ENCODE results near the gene NUDT7.
A peak's percentile ranks its signal among the peaks of the same experiment; 100 is the strongest.

NUDT7 gene

DNA sequence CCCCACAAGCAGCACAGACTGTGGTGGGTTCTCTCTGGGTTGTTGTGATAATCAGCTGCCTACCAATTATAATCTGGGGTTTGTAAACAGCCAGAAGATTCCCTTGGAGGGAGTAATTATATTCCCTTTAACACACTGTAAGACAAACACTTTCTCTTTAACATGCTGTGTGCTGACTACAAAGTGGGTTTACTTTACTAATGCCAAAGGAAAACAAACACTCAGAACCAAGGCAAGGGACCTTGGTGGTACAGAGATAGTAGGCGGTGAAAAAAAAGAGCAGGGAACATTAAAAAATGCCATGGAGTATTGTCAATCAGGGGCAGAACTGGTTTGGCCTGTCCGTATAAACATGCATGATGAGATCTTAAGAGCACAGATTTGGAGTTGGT lies 63.1 kb downstream of the NUDT7 start (continued):
- TF ChIP-seq, protein P1, sequence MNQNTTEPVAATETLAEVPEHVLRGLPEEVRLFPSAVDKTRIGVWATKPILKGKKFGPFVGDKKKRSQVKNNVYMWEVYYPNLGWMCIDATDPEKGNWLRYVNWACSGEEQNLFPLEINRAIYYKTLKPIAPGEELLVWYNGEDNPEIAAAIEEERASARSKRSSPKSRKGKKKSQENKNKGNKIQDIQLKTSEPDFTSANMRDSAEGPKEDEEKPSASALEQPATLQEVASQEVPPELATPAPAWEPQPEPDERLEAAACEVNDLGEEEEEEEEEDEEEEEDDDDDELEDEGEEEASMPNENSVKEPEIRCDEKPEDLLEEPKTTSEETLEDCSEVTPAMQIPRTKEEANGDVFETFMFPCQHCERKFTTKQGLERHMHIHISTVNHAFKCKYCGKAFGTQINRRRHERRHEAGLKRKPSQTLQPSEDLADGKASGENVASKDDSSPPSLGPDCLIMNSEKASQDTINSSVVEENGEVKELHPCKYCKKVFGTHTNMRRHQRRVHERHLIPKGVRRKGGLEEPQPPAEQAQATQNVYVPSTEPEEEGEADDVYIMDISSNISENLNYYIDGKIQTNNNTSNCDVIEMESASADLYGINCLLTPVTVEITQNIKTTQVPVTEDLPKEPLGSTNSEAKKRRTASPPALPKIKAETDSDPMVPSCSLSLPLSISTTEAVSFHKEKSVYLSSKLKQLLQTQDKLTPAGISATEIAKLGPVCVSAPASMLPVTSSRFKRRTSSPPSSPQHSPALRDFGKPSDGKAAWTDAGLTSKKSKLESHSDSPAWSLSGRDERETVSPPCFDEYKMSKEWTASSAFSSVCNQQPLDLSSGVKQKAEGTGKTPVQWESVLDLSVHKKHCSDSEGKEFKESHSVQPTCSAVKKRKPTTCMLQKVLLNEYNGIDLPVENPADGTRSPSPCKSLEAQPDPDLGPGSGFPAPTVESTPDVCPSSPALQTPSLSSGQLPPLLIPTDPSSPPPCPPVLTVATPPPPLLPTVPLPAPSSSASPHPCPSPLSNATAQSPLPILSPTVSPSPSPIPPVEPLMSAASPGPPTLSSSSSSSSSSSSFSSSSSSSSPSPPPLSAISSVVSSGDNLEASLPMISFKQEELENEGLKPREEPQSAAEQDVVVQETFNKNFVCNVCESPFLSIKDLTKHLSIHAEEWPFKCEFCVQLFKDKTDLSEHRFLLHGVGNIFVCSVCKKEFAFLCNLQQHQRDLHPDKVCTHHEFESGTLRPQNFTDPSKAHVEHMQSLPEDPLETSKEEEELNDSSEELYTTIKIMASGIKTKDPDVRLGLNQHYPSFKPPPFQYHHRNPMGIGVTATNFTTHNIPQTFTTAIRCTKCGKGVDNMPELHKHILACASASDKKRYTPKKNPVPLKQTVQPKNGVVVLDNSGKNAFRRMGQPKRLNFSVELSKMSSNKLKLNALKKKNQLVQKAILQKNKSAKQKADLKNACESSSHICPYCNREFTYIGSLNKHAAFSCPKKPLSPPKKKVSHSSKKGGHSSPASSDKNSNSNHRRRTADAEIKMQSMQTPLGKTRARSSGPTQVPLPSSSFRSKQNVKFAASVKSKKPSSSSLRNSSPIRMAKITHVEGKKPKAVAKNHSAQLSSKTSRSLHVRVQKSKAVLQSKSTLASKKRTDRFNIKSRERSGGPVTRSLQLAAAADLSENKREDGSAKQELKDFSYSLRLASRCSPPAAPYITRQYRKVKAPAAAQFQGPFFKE (tag by site-specific recombination; IDR thresholded peaks at IDR 0.05; ENCODE audit: borderline replicate concordance) = no peak
- no peak for TF ChIP-seq GLI4 (tag by site-specific recombination; IDR thresholded peaks at IDR 0.05)
- no peak for TF ChIP-seq ZBTB49 (tag by site-specific recombination; IDR thresholded peaks at IDR 0.05; ENCODE audit: low read depth)

- Histone ChIP-seq H3K9me3 (ENCODE audit: control insufficient read depth, insufficient read depth, low read depth, low read length) (no peaks in the 10 kb centered on the region), H3K4me1 (ENCODE audit: control insufficient read depth, insufficient read depth, low read length) (peaks cover 9% of the 10 kb centered on the region), H3K36me3 (ENCODE audit: control insufficient read depth in 2 of 2, insufficient read depth in 1 of 2, low read length in 2 of 2) (no peaks in the 10 kb centered on the region), H3K27ac (ENCODE audit: extremely low read depth, low read depth, low read length) (no peak overlapping the region), H3K4me3 (ENCODE audit: low read depth, low read length) (no peak overlapping the region)
- TF ChIP-seq ZNF843 (tag by site-specific recombination; IDR thresholded peaks at IDR 0.05) = peak; percentile 52
- no peak for TF ChIP-seq ZNF16 (tag by site-specific recombination; IDR thresholded peaks at IDR 0.05; ENCODE audit: low read depth)
- TF ChIP-seq ZNF19 (tag by site-specific recombination; IDR thresholded peaks at IDR 0.05; ENCODE audit: low read depth) = no peak
- TF ChIP-seq REST (tag by site-specific recombination; IDR thresholded peaks at IDR 0.05) = no peak
- TF ChIP-seq ZNF423 (tag by site-specific recombination; IDR thresholded peaks at IDR 0.05) = no peak
- TF ChIP-seq, protein P2, sequence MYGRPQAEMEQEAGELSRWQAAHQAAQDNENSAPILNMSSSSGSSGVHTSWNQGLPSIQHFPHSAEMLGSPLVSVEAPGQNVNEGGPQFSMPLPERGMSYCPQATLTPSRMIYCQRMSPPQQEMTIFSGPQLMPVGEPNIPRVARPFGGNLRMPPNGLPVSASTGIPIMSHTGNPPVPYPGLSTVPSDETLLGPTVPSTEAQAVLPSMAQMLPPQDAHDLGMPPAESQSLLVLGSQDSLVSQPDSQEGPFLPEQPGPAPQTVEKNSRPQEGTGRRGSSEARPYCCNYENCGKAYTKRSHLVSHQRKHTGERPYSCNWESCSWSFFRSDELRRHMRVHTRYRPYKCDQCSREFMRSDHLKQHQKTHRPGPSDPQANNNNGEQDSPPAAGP (tag by site-specific recombination; IDR thresholded peaks at IDR 0.05) = no peak
- TF ChIP-seq ZNF335 (tag by site-specific recombination; conservative IDR thresholded peaks at IDR 0.05) = peak; percentile 44; the same call in 1 of the 2 replicates
- no peak for TF ChIP-seq MYNN (tag by site-specific recombination; IDR thresholded peaks at IDR 0.05; ENCODE audit: borderline replicate concordance)
- TF ChIP-seq KLF1 (tag by site-specific recombination; IDR thresholded peaks at IDR 0.05) = no peak
- no peak for TF ChIP-seq ZNF114 (tag by site-specific recombination; IDR thresholded peaks at IDR 0.05)
- 0 out of 2 replicates have a peak, but pooled peaks have one; percentile 16 for TF ChIP-seq OSR2 (tag by site-specific recombination; IDR thresholded peaks at IDR 0.05)
- 0 out of 2 replicates have a peak, but pooled peaks have one; percentile 22 for TF ChIP-seq ZBTB8A (tag by site-specific recombination; IDR thresholded peaks at IDR 0.05)
- TF ChIP-seq OVOL3 (tag by site-specific recombination; IDR thresholded peaks at IDR 0.05) = 0 out of 2 replicates have a peak, but pooled peaks have one; percentile 50
- no peak for TF ChIP-seq ZNF558 (tag by site-specific recombination; IDR thresholded peaks at IDR 0.05)
- TF ChIP-seq ZNF112 (tag by site-specific recombination; IDR thresholded peaks at IDR 0.05) = no peak
- no peak for TF ChIP-seq HIC1 (tag by site-specific recombination; IDR thresholded peaks at IDR 0.05)
- ChIA-PET CTCF (interaction anchor here (0.5 to 1.6 kb wide), 5 partner anchors 12 to 158 kb away, joined by 3 to 6 read pairs (median 3); no protein-coding TSS in a partner anchor), POLR2A (no interaction called here)
Measured at GRCh38 chr16:77786186-77786847, 64.0 kb downstream of the NUDT7 start.

Measured in HEK293 (cell line).